Measurements from ENCODE around the gene CXADR.

CXADR gene

DNA sequence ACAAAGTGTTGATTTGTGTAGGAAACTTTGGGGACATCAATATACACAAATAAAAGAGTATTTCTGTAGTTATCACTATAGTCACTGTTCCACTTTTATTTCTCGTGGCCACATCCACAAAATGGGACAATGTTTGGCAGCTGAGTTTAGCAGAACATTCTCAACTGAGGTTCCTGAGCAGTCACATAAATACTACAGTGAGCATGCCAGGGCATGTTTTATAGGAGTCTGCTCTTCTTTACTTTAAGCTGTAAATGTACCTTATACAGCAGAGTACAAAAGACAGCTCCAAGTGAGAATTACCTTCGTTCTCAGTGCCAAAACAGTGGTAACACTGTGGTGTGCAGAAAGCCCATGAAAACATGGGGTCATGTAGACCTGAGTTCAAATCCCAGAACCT is 94.8 kb downstream of the CXADR start:
- DNase-seq: peak in 1 of 3 experiments; percentile 21

DNA sequence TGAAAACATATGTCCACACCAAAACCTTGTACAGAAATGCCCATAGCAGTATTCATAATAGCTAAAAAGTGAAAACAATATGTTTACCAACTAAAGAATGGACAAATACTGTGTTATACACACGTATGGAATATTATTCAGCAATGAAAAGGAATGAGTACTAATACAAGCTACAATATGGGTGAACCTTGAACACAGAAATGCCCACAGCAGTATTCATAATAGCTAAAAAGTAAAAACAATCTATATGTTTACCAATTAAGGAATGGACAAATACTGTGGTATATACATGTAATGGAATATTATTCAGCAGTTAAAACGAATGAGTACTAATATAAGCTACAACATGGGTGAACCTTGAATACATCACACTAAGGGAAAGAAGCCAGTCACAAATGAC is 96.8 kb downstream of the CXADR start:
- DNase-seq: no peak

DNA sequence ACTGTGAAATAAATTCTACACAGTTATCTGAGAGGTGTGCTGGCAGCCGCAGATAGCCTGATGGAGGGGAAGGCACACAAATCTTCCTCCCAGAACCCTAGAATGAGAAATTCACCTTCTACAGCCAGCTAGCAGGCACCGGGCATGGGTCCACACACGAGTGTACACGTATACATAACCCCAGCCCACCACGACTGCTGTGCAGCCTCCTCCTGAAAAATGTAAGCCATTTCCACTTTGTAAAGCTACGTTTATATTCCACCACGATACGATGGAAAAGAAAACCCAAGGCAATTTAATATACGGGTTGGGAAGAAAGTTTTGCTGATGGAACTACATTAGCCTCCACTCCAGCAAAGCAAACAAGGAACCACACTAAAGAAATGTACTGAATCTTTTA is 98.1 kb downstream of the CXADR start:
- peak in 2 of 3 experiments; percentile 53 to 64 for DNase-seq

DNA sequence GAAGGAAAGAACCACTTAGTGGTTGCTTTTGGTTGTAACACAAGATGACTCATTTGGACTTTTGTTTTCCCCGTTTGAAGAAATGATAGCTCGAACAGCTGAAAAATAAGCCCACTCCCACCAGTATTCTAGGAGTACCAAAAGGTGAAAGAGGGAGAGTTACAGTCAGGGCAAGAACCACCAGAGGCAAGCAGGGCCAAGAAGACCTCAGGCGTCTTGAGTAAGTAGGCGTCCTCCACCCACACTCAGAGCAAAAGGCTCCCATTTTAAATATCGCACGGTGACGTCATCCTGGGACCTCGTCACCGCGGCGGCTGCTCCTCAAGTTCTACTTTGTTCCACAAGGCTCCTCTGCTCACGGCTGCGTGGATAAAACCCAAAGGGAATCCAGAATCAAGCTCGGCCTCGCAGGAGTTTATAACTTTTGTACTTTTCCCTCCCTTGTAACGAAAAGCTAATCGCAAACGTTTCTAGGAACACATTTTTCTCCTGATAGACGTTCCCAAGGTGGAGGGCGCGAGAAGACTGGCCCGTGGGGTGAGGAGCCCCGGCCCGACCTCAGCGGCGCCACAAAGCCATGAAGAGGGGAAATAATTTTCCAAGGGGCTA is 98.7 kb downstream of the CXADR start:
- peak; percentile 82 to 89 (median 82) for DNase-seq

DNA sequence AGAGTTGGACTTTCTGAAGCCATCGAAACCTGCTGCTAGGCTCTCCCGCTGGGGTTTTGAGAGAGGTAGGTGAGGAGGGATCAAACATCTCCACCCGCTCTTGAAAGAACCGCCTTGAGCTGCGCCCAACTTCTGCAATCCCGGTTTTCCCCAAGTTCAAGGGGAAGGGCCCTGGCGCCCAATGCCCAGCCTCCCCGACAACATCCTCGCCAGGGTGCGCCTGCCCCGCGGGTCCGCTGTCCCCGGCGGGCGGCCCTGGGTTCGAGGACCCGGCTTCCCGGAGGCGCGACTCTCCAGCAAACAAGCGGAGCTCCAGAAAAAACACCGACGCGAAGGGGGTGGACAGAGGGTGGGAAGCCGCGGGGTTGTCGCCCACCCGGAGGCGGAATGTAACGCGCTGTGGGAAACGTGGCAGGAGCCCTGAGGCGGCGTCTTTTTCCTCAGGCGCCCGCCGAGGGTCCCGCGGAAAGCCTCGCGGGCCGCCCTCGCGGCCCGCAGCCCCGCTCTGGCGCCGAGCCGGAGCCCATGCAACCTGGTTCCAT is 99.3 kb downstream of the CXADR start:
- peak; percentile 36 to 86 (median 80) for DNase-seq

DNA sequence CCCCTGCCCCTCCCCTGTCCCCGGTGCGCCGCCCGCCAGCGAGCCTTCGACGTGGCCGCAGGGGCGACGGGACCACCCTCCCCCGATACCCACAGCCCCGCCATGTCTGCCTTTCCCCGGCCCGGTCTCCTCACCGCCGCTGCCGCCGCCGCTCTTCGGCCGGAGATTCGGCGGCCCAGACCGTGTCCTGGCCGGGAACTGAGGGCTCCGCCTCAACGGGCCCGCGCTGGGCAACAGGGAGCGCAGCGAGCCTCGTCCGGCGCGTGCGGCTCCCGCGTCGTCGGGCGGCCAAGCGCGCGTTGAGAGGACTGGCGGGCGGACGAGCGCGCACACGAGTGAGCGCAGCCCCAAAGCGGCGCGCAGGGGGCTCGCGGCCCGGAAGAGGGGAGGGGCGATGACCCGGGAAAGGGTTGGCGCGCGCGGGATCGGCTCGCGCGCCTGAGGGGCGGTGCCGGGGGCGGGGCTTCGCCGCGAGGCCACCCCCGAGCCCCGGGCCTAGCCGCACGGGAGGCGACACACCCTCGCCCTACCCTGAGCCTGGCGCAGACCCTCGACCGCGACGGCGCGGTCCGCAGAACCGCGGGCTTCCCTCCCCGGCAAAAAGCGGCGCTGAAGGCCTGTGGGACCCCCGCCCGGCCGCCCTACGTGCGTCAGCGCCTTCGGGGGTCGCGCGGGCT is 99.9 kb downstream of the CXADR start, which contains the start of gene BTG3:
TSS of gene BTG3 (minus strand) at position 337 of the 677 bp plus-strand sequence. CDS start 3,757 bp downstream, outside the sequence.
- DNase-seq: peak; percentile 85 to 89 (median 88)

DNA sequence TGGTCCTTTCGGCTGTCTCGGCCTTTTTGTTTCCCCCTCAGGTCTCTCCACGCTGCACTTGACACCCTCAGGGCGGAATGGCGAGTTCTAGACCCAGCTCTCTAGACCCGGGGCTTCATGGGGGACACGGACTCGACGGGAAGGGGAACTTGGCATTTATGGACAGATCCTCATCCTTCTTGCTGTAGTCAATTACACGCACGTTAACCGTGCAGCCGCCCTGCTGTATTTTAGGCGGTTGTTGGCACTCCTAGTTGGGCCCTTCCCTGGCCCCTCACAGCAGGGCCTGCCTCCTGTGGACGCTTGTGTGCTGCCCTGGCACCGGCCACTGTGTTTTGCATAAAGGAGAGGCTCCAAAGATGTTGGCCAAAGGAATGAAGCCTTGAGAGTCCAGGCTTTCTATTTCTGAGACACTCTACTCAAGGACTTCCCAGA is 100.4 kb downstream of the CXADR start:
- DNase-seq: peak; percentile 24 to 55 (median 26)

DNA sequence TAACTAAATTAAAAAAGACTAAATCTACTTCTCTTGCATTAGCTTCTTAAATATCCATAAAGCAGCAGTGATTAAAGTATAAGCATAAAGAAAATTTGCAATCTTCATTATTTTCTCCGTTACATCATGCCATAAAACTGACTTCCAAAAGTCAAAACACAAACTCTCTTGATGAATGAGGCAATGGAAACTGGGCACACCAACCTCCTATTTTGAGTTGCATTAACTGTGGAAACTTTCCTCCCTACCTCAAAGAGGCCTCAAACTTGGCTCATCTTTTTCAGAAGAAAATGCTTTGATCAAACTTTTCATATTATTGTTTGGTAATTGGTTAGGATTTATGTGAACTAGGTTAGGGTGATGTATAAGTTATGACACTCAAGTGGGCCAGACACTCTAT is 104.0 kb downstream of the CXADR start:
- DNase-seq: no peak

DNA sequence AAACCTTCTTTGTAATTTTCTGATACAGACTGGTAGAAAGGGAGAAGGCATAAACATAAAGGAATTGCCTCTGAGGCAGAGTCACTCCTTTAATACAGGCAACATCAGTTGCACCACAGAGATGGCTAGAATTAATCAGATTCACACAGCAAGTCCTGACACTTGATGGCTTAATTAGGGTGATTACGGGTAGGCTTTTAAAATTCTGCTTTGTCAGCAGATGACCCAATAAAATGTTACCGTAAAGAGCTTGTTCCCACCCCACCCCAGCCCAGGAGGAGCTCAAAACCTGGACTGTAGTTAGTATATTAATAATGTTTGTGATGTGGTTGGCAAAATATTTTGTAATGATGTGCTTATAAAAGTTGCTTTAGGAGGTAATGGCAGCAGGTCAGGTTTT is 109.2 kb downstream of the CXADR start:
- peak in 1 of 3 experiments; percentile 37 for DNase-seq

DNA sequence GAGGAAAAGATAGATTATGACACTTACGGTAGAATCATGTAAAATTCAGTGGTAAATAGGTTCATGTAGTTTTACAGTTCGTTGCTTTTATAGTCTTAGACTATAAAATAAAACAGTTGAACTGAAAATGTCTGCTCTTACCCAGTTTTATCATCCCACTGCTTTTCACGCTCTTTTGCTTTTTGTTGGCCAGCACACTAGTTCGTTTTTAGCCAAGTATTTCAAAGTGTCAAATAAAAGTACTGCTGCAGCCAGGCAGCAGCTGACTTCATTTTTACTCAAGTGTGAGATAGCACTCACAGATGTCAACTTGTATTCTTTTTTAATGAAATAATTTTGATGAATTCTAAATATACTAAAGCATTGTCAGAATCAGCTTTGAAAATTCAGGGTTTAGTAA is 118.4 kb downstream of the CXADR start:
- DNase-seq: no peak

DNA sequence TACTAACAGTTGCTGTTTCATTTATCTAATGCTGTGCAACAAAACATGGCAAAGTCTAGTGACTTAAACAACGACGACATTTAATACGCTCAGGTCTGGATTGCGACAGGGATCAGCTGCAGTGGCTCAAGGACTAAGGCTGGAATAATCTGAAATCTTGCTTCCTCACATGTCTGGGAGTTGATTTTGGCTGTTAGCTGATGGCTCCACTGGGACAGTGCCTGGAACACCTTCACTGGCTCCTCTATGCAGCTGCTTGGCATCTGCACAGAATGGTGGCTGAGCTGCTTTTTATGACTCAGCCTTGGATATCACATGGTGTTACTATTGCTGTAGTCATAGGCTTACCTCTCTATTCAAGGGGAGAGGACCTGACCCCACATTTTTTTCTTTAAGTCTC is 123.9 kb downstream of the CXADR start:
- DNase-seq: no peak

DNA sequence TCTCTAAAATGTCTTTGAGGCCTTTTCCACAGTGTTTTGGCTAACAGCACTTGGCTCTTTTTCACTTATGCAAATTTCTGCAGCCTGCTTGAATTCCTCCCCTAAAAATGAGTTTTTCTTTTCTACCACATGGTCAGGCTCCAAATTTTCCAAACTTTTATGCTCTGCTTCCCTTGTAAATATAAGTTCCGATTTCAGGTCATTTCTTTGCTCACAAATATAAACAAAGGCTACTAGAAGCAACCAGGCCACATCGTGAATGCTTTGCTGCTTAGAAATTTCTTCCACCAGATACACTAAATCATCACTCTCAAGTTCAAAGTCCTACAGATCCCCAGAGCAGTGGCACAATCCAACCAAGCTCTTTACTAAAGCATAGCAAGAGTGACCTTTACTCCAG is 128.0 kb downstream of the CXADR start:
- no peak for DNase-seq

All from NCI-H1417 (cell line).